GM19193 (cell line): ENCODE results near the gene SIRT1.

Source experiments
- POLR2A ChIP-seq: IDR thresholded peaks from 4 replicates; pipeline ENCODE4 v1.6.1; 2011; ENCODE audit not compliant: insufficient read depth, insufficient read length; ENCODE audit errors: extremely low read depth

Gene SIRT1

DNA sequence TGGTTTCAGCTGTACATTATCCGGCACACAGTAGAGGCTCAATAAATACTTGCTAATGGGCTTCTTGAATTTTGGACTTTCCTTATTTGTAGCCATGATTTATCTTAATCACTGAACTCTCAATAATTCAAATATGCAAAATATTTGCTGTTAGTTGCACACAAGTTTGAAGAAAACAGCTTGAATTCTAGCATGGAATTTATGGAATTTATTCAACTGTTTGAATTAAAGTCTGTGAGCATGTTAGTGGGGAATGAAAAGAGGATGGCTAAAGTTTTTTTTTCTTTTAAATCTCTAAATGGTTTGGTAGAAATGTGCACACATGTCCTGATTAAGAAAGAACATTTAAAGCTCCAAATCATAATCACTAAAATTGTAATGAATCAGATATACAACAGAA, 42.5 kb downstream of the SIRT1 start:
- TF ChIP-seq POLR2A, result no peak

DNA sequence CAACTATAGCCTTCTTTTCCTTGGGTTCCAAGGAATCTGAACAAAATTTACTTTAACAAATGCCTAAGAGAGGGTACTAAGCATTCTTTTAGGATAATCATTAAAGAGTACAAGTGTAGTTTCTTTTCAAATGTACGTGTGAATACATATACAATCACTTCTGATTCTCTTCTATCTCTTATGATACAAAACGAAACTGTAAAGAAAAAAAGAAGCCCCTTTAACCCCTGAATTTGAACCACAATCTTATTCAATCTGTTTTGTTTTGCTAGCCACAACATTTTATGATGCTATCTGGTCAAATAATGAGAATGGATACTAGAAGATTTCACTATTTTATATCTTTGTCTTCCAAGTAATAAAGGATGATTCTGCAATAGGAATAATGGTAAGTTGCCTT, 48.7 kb downstream of the SIRT1 start:
- TF ChIP-seq POLR2A, result no peak

GRCh38 chr10:67934336-67934735, 49.9 kb downstream of the SIRT1 start:
- TF ChIP-seq POLR2A, result no peak

DNA sequence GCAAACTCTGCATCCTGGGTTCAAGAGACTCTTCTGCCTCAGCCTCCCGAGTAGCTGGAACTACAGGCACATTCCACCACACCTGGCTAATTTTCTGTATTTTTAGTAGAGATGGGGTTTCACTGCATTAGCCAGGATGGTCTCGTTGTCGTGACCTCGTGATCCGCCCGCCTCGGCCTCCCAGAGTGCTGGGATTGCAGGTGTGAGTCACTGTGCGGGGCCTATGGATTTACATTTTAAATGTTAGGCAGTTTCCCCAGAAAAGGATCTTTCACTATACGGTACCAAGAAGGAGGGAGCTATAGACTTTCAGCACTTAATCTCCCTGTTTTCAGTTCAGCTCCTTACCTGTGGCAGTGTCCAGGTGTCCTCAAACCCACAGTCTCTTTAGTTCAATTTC, 50.8 kb downstream of the SIRT1 start:
- no peak for TF ChIP-seq POLR2A

DNA sequence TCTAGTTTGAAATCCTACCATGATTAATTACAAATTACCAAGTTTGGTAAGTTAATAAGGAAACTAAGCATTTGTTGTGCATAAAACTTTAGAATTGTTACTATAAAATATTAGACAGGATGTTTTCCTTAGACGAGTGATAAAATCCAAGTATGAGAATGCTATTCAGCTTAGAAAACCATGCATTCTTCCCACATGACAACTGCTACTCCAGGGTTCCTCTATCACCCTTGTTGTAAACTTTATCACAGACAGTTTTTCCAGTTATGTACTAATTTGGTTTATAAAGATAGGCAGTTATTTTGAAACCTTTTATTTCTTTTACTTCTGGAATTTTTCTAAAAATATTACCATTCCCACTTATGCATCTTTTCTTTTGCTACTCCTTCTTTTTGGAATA, 52.0 kb downstream of the SIRT1 start:
- TF ChIP-seq POLR2A, result no peak

- no peak for TF ChIP-seq POLR2A
Observed at GRCh38 chr10:67943917-67944316, 59.5 kb downstream of the SIRT1 start.

DNA sequence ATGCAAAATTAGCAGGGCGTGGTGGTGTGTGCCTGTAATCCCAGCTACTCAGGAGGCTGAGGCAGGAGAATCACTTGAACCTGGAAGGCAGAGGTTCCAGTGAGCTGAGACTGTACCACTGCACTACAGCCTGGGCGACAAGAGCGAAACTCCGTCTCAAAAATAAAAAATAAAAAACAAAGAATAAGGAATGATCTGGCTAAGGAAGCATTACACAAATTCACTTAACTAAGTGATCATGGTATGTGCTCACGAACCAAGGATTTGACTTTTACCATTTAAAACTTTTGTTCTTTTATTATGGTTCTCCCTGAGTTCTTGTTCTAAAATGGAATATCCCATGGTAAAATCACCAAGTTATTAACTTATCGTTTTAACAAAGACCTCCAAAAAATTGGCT, 71.2 kb downstream of the SIRT1 start:
- TF ChIP-seq POLR2A, result no peak

- TF ChIP-seq POLR2A, result no peak
Observed at GRCh38 chr10:67959839-67960476, 75.5 kb downstream of the SIRT1 start.

DNA sequence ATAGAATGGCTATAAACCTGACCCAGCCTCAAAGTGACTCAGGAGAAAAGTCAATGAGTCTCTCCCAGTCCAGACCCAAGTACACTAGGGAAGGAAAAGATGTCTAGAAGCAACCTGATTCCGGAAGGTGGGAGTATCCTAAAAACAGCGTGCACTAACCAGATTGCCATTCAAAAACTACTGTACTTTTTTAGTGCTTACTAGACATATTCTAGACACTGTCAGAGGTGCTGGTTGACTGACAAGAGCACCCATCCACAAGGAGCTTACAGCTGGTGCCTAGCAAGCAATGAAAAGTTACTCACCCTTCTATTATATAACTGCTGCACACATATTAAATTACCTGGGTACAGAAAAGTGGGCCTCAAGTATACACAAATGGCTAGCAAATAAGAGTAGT, 81.0 kb downstream of the SIRT1 start:
- TF ChIP-seq POLR2A, result no peak
